ENCODE measurements around the gene UCP2.

UCP2 gene

DNA sequence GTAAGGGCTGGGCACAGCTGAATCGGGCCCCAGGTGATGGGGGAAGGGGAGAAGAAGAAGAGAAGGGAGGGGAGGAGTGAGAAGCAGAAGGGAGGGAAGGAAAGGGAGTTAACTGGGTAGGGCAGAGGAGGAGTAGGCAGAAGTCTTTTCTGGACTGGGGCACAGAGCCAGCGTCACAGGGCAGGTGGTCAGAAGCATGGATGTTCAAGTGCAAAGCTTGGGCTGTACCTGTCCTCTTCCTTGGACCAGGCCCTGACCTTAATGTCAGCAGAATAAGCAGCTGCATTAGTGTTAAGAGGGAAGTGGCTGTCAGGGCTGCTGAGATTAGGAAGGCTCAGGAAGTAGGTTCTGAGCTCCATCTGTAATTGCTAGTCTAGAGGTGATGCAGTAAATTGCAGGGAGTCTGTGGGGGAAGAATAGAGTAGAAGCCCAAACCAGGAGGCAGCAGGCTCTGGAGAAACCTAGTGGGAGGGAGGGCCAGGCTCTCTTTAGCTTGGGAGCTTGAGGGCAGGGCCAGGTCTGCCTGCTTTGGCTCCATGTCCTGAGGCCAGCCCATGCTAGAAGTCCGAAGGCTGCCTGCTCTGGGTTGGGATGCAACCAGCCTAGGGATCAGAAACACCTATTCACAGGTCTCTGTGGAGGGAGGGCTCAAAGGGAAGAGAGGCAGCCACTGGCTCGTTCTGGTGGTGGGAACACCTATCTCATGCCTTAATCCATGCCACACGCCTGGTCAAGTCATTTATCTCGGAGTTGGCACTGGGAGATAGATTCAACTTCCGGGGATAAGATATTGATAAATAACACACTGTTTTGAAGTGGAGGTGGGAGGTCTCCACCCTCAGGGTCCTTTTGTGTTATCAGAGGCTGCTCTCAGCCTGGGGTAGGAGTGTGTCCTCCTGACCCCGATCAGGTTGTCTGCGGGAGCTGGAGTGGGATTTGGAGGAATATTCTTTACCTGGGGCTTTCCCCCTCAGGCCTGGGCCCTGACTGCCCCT, 28.0 kb upstream of the UCP2 start:
- DNase-seq (ENCODE audit: low read depth): no peak

DNA sequence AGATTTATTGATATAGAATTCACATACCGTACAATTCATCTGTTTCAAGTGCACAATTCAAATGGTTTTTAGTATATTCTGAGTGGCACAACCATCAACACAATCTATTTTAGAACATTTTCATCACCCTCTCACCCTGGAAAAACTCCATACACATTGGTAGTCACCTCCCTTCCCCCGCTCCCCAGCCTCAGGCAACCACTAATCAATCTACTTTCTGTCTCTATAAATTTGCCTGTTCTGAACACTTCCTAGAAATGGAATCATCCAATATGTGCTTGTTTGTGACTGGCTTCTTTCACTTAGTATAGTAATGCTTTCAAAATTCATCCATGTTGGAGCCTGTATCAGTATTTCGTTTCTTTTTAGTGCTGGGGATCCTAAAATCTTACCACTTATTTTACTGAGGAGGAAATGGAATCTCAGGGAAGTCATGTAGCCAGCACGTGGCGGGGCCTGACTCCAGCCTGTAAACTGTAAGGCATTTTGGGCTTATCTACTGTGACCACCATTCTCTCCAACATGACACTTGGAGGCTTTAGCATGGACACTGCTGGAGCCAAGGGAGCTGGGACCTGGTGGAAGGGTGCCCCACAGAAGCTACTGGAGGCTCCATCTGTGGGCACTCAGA, 27.1 kb upstream of the UCP2 start:
- DNase-seq (ENCODE audit: low read depth): no peak

DNA sequence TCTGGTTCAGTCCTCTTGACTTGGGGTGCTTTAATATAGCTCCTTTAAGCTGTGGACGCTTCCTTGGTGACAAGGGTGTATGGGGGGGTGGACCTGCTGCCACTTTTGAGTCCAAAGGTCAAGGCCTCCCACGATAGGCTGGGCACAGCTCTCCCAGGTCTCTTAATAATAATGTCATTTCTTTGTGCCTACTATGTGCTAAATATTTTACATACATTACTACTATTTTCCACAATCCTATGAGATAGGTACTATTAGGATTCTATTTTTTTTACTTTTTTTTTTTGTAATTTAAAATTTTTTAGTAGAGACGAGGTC, 26.5 kb upstream of the UCP2 start:
- no peak for DNase-seq (ENCODE audit: low read depth)

DNA sequence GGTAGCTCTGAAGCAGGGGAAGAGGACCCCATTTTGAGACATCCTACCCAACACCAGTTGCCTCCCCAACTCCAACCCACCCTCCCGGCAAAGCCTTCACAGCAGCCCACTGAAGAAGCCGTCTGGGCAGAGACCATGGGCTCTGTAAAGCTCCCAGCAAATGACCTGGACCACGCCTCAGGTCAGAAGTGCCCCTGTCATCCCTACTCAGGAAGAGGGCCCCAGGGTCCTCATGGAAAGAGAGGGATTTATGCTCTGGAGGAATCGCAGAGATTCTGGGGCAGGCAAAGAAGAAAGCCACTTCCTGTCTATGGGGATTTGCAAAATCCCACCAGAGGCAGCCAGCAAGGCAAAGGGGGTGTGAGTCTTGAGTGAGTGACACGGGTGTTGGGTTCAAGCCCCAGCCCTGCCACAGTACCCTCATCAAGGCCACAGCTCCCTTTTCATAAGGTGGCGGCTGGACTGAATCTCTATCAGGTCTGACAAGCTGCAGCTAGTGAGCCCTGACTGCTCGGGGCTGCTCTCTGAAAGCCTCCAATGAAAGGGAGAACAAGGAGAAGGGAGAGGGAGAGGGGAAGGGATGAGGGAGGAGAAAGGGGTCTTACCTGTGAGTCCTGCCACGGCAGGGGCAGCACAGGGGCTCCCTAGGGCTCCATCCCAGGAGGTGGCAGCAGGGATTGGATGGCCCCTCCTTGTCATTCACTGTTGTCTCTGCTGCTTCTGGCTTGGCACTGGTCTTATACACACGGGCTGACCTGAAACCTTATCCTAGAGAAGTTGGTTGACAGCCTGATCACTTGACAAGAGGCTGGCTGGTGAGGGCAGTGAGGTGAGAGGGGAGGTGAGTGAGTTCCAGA, 26.0 kb upstream of the UCP2 start, which contains the start of gene UCP3:
UCP3 (minus strand) TSS at position 713 of the 857 bp plus-strand sequence. CDS start 2,043 bp downstream, outside the sequence.
- DNase-seq (ENCODE audit: low read depth): no peak

DNA sequence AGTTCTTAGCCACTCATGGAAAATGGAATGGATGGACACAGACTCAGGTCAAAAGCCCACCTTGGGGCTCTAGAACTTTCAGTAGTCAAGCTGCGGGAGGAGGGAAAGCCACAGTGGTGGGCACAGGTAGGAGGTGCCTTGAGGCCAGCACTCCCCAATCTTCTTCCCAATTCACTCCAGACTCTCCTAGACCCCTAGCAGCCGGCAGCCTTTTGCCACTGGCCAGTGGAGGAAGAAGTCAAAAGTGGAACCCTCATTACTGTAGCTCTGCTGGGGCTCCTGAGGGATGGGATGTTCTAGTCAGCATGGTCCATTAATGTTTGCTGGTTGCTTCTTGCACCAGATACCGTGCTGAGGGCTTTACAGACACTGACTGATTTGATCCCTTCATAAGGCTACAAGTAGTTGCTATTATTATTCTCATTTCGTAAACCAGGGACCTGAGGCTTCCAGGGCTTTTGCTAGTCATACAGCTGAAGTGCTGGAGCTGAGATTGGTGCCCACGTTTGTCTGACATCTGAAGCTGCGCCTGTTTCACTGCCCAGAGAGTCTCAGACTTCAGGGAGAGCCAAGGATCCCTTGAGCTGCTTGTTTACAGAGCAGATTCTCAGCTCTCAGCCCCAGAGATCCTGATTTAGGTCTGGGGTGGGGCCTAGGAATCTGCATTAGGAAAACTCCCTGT, 25.2 kb upstream of the UCP2 start:
- DNase-seq (ENCODE audit: low read depth): no peak

DNA sequence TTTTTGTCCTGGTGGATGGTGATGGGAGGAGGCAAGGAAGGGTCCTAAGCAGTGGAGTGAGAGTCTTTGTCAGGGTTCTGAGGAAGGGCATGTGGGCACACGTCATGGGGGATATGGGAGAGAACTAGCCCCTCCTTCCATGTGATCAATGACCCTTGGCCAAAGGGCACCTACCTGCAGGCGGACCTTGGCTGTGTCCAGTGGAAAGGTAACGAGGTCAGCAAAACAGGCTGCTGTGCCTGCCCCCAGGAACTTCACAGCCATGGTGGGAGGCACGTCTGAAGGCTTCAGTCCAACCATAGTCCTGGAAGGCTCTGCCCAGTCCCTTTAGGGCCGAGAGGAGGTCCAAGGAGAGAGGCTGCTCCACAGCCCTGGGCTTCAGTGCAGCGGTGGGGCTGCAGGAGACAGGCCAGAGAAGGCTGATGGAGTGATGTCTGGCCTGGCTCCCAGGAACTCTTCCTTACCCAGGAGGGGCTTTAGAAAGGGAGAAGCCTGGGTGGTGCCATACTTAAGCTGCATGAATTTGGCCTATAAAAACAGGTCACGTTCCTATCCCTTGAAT, 24.2 kb upstream of the UCP2 start:
- no peak for DNase-seq (ENCODE audit: low read depth)

DNA sequence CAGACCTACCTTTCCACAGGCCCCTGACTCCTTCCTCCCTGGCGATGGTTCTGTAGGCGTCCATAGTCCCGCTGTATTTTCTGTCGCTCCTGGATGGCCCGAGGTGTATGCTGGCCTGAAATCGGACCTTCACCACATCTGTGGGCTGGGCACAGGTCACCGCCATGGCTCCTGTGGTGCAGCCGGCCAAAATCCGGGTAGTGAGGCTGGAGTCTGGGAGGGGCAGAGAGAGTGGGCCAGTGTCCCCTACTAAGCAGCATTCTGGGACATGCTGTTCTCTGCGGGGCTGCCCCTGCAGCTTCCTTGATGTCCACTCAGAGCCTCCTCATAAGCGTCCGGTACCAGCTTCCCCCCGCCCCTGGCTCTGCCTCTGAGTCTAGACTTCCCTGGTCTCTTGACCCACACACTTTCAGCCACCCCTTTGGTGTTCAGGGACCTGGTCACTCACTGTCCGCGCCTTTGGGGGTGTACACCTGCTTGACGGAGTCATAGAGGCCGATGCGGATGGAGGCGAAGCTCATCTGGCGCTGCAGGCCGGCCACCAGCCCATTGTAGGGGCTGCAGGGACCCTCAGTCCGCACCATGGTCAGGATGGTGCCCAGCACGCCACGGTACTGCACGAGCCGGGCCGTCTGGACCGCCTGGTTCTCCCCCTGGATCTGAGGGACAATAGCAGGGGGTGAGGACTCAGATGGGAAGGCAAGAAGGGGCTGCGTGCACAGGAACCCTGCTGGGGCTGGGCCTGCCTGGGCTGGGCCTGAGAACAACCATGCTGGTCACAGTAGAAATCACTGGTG, 23.3 kb upstream of the UCP2 start:
- no peak for DNase-seq (ENCODE audit: low read depth)

DNA sequence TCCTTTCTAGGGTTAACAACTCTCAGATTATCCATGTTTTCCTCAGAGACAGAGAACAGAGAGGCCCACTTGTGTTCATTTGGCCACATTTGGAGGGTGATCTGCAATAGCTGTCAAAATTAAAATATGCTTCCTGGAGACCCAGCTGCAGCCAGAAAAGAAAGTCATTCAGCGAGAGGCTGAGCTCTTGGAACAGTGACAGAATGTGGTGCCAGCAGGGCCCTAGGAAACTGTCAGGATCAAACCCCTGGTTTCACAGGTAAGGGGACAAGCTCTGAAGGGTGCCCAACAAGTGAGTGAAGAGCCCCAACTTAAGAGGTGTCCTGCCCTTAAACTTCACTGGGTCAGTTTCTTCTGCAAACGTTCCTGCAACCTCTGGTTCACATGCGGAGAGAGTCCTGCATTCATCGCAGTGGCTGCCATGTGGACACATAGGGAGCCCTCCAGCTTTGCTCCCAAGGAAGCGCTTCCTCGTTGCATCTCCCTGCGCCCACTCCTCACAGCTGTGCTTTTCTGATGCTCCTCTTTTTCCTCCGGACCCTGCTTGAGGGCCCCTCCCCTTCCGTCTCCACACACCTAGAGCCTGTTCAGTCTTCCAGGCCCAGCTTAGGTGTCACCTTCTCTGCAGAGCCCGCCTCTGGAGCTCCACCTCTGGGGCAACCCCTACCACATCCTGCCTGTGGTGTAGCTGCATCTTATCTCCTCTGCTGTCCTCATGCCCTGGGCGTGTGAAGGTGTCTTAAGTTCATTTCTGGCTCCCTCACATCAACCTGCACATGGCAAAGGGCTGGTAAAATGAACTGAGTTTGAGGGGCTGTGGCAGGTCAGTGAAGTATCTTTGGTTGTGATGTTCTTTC, 22.3 kb upstream of the UCP2 start:
- no peak for DNase-seq (ENCODE audit: low read depth)

DNA sequence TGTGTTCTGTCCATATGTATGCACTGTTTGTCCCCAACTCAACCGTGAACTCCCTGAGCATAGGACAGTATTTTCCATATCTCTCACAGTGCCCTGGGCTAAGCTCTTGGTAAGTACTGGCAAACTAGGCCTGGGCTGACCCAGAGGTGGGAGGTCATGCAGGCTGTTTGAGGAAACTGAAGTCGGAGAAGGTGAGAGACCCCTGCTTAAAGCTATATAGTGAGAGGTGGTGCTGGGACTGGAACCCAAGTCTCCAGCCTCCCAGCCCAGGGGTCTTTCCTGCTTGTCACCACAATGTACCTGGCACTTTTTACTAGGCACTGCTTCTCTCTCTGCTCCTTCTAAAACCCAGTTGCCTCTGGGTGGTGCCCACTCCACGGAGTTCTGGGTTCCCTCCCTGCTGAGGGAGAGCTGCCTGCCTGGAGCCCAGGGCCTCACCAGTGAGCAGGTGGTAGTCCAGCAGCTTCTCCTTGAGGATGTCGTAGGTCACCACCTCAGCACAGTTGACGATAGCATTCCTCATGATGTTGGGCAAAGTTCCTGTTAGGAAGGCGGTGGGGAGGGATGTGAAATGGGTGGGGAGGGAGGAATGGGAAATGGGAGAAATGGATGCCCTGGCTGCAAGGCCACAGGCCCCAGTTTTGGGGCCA, 21.5 kb upstream of the UCP2 start:
- no peak for DNase-seq (ENCODE audit: low read depth)

DNA sequence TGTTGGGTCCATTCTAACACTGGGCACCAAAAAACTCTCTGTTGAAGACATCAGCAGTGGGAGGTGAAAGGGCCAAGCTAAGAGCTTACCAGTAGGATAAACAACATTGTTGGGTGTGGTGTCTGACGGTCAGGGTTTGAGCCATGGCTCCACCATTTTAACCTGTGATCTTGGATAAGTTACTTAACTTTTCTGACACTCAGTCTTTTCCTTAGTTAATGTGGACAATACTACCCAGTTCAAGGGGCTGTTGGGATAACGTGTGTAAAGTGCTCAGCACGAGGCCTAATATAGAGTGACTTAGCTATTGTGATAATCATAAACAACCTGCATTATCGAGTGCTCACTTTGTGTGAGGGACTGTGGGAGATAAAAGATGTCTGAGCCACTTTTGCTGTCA, 20.2 kb upstream of the UCP2 start:
- no peak for DNase-seq (ENCODE audit: low read depth)

DNA sequence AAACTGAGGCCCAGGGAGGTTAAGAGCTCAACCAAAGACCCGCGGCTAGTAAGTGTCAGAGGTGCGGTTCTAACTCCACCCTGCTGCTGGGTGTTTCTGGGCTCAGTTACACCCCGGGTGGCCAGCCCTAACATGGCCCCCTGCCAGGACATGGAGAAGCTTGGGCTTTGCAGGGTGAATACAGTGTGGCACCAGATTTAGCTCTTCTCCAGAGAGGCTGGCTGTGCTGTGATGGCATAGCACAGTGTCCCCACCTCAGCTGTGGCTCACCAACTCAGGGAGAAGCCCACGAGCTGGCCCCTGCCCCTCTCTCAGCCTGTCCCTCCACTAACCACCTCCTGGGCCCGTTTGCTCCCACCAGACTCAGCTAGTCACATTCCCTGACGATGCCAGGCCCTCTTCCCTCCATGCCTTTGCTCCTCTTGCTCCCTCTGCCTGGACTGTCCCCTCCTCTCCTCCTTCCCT, 19.2 kb upstream of the UCP2 start:
- DNase-seq (ENCODE audit: low read depth): no peak

DNA sequence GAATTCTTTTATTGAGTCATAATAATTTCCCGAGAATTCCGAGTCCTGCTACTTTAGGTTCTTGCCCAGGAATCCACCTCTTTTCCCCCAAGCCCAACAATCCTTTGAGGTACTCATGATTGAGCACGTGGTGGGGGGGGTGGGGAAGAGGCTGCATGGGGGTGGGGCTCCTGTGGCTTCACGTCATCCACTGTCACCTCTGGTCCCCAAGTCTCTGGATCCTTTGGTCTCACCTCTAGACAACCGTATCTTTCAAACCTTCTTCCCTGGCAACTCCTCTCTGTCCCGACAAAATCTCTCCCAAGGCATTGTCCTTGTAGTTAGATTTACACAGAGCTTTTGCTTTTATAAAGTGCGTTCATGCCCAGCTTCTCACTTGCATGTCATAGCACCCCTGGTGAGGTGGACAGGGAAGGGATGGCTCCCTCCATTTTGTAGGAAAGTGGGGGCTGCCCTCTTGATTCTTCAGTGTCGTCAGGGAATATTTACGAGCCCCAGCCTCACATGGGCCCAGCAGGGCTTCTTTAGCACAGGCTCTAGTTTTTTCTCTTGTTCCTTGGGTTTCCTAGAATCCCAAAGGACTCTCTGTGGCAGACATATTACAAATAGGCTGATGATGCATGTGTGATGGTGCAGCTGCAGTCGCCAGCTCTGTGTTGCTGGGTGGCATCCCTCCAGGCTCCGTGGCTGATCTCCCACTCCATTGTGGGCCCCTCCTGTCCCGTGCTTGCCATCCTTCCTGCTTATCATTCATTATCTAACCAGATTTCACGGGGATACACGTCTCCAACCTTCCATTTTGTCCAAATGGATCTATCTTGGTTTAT, 17.9 kb upstream of the UCP2 start:
- DNase-seq (ENCODE audit: low read depth): no peak

DNA sequence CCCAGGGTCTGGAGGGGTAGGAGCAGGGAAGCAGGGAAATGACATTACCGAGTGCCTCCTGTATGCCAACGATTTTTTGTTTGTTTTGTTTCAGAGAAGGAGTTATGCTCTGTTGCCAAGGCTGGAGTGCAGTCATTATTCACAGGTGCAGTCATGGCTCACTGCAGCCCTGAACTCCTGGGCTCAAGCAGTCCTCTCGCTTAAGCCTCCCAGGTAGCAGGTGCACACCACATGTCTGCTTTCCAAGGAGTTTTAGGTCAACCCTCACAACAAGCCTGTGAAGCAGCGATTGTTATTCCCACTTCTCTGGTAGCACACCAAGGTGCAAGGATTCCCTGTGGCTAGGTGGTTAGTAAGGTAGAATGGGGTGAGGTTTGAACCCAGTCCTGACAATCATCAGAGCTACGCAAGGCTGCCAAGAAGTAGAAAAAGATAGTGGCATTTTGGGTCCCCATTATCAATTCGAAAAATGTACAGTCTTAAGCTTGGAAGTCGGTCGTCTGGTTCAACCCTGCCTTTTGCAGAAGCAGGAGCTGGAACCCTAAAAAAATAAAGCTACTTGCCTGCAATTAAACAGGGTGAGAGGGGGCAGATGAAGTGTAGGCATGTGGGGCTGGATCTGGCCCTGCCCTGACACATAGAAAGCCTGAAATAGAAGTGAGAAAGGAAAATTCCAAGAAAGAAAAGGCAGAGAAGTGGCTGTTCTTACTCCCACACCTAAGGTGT, 17.1 kb upstream of the UCP2 start:
- no peak for DNase-seq (ENCODE audit: low read depth)

DNA sequence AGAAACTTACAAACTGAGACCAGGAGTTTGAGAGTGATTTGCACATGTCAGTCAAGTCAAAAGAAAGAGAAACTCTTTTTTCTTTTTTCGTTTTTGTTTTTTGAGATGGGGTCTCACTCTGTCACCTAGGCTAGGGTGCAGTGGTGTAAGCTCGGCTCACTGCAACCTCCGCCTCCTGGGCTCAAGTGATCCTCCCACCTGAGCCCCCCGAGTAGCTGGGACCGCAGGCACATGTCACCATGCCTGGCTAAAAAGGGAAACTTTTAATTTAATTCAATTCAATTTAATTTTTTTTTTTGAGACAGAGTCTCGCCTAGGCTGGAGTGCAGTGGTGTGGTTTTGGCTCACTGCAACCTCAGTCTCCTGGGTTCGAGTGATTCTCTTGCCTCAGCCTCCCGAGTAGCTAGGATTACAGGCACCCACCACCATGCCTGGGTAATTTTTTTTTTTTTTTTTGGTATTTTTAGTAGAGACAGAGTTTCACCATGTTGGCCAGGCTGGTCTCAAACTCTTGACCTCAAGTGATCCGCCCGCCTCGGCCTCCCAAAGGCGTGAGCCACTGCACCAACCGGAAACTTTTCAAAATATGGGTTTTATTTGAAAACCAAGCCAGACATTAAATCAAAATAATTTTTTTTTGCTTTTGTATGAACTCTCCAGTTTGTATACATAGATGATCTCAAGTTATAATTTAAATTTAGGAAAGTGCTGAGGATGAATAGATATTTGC, 16.4 kb upstream of the UCP2 start:
- DNase-seq (ENCODE audit: low read depth): no peak

DNA sequence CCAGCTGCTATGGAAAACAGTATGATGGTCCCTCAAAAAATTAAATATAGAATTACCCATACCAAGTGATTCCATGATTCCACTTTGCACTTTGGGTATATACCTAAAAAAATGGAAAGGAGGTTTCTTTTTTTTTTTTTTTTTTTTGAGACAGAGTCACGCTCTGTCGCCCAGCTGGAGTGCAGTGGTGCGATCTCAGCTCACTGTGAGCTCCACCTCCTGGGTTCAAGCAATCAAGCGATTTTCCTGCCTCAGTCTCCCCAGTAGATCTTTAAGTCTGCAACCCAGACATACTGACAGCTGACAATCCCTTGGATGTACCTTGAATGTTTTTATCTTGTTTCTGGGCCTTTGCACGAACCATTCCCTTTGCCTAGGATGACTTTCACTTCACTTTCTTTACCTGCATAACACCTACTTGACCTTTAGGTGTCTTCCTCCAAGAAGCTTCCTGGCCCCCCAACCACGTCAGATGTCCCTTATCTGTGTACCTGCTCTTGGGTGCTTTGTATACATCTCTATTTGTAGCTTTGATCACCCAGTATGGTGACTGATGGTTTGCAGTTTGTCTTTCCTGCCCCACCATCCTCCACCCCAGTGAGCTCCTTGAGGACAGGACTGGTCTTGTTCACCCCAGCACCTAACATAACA, 14.6 kb upstream of the UCP2 start:
- no peak for DNase-seq (ENCODE audit: low read depth)

DNA sequence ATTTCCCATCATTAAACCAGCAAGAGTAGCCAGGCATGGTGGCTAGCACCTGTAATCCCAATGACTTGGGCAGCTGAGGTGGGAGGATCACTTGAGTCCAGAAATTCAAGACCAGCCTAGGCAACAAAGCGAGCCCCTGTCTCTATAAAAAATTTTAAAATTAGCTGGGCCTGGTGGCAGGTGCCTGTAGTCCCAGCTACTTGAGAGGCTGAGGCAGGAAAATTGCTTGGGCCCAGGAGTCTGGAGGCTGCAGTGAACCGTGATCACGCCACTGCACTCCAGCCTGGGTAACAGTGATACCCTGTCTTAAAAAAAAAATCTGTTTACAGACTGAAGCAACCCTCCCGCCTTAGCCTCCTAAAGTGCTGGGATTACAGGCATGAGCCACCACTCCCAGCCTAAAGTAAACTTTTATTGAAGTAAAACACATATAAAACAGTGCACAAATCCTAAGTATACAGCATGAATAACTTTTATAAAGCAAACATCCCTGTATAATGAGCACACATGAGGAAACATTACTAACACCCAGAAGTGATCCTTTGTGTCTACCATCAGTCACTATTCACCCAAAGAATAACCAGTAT, 13.6 kb upstream of the UCP2 start:
- no peak for DNase-seq (ENCODE audit: low read depth)

Data from amniotic epithelial cell (primary cell).